GM18861 (cell line): ENCODE data around the gene KCTD15.
"Not testable (repeated sequence)": the region's sequence is repeated elsewhere in the genome, so short reads cannot be mapped to it uniquely, and the experiment has no call there.

ENCODE experiments used
- ATAC-seq: cut with Tn5 transposase; IDR thresholded peaks from one replicate; pipeline ENCODE4 v1.9.1; 2021; ENCODE audit not compliant: unreplicated experiment

Gene KCTD15

DNA sequence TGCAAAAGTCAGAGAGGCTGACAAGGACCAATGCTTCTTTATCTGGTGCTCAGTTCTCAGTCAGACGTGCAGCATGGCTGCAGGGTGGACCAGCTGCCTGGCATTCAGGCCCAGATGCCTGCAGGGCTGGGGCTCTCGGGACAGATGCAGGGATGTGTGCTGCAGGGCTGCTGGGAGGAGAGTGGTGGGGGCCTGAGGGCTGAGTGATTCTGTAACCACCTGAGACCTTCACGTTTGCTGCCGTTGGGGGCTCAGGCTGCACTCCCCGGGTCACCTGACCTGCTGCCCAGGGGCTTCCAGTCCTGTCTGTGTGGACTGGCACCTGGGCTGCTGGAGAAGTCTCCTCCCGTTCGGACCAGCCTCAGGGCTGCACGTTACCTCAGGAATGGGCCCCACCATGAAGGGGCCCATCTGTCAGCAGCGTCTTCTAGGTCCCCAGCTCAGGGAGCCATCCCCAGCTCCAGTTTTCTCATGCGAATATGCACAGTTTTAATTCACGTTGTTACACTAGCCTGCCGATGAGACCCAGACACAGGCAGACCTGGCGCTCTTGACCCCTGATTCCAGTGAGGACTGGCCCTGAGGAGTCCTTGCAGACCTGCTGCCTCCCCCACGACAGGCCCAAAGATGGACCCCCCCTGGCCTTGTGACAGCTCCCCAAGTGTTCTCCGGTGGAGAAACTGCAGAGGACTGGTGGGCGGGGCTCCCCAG lies 16.9 kb downstream of the KCTD15 start:
- no peak for ATAC-seq

GRCh38 chr19:33814181-33815165 lies 17.8 kb downstream of the KCTD15 start:
- no peak for ATAC-seq

DNA sequence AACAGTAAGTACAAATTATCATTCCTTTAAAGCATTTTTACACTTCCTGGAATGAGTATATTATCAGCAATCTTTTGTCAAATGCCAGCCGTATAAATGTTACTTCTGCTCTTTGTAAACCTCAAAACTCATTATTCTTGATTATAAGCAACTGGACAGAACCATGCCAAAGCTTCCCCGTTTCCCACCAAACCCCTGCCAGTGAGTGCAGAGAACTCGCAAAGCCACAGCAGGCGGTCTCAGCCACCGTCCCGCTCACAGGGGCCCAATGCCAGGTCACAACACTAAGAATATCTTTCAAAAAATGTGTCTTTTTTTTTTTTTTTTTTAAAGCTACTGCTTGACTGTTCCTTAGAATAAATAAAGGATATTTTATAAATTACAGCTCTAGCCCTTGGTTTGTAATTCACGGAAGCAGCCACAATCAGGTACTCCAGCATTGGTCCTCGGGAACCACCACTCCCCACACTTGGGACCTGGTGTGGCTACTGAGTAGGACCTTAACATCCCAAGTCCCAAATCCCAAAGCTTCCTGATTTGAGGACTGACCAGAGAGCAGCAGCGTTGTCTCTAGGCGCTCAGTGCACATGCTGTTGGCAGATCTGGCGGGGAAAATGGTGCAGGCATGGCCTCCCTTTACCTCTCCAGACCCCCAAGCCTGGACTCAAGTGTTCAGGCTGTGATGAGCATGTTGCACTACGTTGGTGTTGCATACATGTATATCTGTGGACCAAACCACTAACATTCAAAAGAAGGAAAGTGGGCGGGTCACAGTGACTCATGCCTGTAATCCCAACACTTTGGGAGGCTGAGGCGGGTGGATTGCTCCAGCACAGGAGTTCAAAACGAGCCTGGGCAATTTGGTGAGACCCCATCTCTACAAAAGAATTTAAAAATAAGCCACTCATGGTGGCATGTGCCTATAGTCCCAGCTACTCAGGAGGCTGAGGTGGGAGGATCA lies 19.0 kb downstream of the KCTD15 start:
- ATAC-seq, result no peak

DNA sequence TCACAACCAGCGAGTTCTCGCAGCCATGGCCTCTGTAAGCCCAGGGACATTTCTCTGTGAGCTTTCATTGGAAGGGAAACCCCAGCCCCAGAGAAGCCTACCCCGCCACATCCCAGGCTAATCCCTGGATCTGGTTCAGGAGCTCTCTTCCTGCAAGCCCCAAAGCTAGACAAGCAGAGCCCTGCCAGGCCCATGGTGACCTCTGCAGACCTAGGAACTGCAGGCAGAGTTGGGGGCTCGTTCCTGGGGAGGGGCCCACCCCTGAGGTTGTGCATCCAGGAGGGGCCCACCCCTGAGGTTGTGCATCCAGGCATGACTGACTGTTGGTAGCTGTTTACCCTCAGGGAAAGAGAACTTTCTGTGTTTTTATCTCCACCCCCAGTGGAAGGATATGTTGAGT lies 21.7 kb downstream of the KCTD15 start:
- no peak for ATAC-seq

DNA sequence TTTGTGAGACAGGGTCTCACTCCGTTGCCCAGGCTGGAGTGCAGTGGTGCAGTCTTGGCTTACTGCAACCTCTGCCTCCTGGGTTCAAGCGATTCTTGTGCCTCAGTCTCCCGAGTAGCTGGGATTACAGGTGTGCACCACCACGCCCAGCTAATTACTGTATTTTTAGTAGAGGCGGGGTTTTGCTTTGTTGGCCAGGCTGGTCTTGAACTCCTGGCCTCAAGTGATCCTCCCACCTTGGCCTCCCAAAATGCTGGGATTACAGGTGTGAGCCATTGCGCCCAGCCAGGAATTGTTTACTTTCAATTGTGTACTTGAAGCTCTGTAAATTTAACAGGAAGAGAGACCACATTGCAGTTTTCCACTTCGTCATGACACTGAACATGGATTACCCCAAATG lies 22.4 kb downstream of the KCTD15 start:
- not testable (repeated sequence) for ATAC-seq

- ATAC-seq, result no peak
These were observed 22.8 kb downstream of the KCTD15 start for GRCh38 chr19:33819506-33819879.

GRCh38 chr19:33819880-33820781 lies 23.5 kb downstream of the KCTD15 start:
- ATAC-seq, result no peak

DNA sequence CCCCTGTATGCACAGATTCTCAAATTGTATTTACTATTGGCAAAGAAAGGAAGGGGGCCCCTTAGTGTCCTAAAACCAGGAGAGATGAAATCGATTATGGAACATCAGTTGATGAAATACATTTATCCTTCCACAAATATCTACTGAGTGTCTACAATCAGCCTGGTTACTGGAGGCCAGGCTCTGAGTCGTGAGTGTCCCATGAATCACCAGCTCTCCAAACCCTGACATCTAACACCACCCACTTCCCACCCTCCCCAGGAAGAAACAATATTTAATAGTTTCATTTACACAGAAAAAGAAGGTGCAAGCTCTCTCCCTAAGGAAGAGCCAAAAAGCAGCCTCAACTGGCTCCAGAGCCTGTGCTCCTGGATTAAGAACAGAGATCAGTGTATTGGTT lies 25.2 kb downstream of the KCTD15 start:
- no peak for ATAC-seq

- no peak for ATAC-seq
These were observed 26.7 kb downstream of the KCTD15 start for GRCh38 chr19:33823341-33823740.

DNA sequence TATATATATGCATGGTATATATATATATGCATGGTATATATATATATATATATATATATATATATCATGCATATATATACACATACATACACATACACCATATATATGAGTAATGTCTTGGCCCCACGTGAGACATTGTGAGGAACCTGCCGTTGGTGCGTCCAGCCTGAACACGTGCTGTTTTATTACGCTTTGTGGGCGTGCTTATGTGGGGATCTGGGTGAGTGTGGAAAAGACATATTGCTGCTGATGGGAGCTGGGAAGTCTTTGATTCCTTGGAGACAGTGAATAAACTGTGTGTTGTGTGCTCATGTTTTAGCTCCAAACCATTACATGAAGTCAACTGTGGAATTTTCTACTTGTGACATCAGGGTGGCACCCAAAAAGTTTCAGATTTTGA lies 28.9 kb downstream of the KCTD15 start:
- ATAC-seq, result no peak

DNA sequence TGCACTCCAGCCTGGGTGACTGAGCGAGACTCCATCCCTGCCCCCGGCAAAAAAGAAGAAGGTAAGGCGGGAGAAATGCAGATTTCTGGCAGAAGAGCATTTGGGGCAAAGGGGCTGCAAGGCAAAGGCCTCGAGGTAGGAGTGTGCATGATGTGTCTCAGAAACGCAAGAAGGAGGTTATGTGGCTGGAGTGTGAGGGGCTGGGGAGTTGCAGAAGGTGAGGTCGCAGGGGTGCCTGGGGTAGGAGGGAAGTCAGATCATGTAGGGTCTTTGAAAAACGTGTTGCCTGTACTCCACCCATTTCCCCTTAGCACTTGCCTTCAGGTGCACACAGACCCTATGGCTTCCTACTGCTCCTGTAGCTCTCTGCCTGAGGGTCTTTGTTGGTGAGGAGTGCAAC lies 29.9 kb downstream of the KCTD15 start:
- ATAC-seq, result no peak

DNA sequence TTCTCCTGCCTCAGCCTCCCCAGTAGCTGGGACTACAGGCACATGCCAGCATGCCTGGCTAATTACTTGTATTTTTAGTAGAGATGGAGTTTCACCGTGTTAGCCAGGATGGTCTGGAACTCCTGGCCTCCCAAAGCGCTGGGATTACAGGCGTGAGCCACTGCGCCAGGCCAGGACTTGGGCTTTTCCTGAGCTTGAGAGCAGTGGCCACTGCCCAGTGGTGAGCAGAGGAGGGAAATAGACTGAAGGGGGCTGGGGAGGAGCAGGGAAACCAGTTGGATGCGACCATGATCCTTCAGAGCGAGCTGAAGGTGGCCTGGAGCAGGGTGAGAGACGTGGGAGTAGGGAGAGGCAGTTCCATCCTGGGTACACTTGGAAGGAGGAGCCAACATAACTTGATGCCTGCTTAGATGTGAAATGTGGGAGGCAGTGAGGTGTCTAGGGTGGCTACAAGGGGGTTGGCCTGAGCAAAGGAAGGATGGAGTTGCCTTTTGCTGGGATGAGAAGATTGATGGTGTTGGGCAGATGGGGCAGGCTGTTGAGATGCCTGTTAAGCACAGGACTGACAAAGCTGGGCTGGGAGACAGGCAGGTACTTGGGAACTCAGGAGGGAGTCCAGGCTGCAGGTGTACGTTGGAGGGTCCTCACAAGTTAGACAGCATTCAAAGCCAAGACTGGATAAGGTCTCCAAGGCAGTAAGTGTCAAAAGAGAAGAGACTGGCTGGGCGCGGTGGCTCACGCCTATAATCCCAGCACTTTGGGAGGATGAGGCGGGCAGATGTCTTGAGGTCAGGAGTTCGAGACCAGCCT lies 31.8 kb downstream of the KCTD15 start:
- no peak for ATAC-seq

GRCh38 chr19:33830264-33830663 lies 33.6 kb downstream of the KCTD15 start:
- no peak for ATAC-seq

DNA sequence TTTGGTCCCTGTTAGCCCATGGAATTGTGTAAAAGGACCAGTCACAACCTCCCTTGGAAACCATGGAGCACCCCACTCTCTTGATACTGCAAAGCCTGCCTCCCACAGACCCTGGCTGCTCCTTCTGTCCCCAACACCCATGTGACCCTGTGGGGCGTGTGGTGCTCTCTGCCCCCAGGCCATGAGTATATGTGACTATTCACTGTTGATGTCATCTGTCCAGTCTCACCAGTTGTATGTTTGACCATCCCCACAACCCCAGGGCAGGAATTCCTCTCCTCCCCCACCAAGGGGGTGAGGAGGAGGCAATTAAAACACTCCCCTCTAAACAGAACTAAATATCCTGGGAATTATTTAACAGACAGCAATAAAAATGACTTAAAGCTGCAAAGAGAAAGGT lies 35.2 kb downstream of the KCTD15 start:
- no peak for ATAC-seq

DNA sequence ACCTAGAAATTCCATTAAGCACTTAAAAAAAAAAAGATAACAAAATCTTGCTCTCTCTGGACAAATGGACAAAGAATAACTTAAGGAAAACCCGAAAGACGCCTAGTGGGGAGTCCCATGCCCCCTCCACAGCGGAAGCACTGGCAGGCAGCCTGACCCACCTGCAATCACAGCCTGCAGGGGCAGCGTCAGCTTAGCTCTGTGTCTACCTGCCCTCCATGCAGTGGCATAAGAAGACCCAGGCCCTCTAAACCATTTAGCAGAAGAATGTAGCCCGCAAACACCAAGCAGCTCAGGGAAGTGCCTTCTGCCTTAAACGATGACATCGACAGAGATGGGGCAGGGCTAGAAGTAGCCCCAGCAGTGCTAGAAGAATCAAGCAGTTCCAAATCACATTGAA lies 36.0 kb downstream of the KCTD15 start:
- no peak for ATAC-seq

- ATAC-seq, result no peak
These were observed 43.7 kb downstream of the KCTD15 start for GRCh38 chr19:33840382-33840781.

- ATAC-seq, result no peak
These were observed 44.1 kb downstream of the KCTD15 start for GRCh38 chr19:33840783-33841182.

- no peak for ATAC-seq
These were observed 45.0 kb downstream of the KCTD15 start for GRCh38 chr19:33841685-33842084.

GRCh38 chr19:33844478-33844877 lies 47.8 kb downstream of the KCTD15 start:
- no peak for ATAC-seq
